GM23338 (cell line): ENCODE data around the gene NDUFAF7.

ENCODE experiments used
- CREB1 ChIP-seq: fragments of 250-450 bp; sonication (Bioruptor Pico); IDR thresholded peaks from 2 replicates; pipeline ENCODE4 v1.5.0; 2020; ENCODE audit warnings: low read depth, mild to moderate bottlenecking, moderate library complexity
- EZH2 ChIP-seq: fragments of 200-600 bp; sonication (generic); IDR thresholded peaks from one replicate; pipeline ENCODE4 v1.8.0; 2017; ENCODE audit warnings: antibody characterized with exemption, mild to moderate bottlenecking, low read depth; ENCODE audit not compliant: unreplicated experiment
- EZH2phosphoT487 ChIP-seq: fragments of 200-600 bp; sonication (generic); IDR thresholded peaks from one replicate; pipeline ENCODE4 v1.8.1; 2018; ENCODE audit warnings: antibody characterized with exemption; ENCODE audit not compliant: unreplicated experiment
- JUNB ChIP-seq: IDR thresholded peaks from one replicate; pipeline ENCODE4 v1.6.1; 2016; ENCODE audit warnings: antibody characterized with exemption; ENCODE audit not compliant: unreplicated experiment
- POLR2AphosphoS5 ChIP-seq: IDR thresholded peaks from 2 replicates; pipeline ENCODE4 v1.6.1; 2016; ENCODE audit warnings: antibody characterized with exemption, low read depth
- ZNF114 ChIP-seq: fragments of 250-450 bp; sonication (Bioruptor Pico); IDR thresholded peaks from 2 replicates; pipeline ENCODE4 v1.5.0; 2020; ENCODE audit warnings: mild to moderate bottlenecking, moderate library complexity
- TF ChIP-seq, protein P1 (sequence below), 2 experiments: fragments of 200-600 bp in 1 of 2; sonication (generic) in 1 of 2; conservative IDR thresholded peaks; 2 replicates each; pipeline versions ENCODE4 v1.5.1 to v1.6.1; 2016 to 2017; ENCODE audit warnings: antibody characterized with exemption in 2 of 2, low read depth in 2 of 2, mild to moderate bottlenecking in 2 of 2, moderate library complexity in 1 of 2
- TF ChIP-seq, protein P2 (sequence below): IDR thresholded peaks from one replicate; pipeline ENCODE4 v1.6.1; 2018; ENCODE audit warnings: antibody characterized with exemption; ENCODE audit not compliant: unreplicated experiment

DNA sequence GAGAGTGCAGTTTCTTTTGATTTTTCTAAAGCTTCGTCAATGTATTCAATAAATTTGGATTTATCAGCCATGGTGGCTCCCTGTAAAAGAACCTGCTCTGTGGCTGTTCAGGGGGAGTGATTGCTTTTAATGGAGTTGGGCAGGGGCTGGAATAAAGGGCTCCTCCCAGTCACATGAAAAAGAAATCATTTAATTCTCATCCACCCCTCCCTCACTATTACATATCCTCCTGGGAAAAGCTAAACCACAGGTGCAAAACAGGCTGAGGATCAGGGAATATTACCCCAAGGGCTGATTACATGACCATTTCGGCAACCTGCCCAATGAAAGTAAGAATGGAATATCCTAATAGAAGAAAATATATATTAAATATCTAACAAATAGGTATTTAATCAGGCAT lies 42.9 kb upstream of the NDUFAF7 start, which contains the start of gene SULT6B1:
- TF ChIP-seq, protein P1, sequence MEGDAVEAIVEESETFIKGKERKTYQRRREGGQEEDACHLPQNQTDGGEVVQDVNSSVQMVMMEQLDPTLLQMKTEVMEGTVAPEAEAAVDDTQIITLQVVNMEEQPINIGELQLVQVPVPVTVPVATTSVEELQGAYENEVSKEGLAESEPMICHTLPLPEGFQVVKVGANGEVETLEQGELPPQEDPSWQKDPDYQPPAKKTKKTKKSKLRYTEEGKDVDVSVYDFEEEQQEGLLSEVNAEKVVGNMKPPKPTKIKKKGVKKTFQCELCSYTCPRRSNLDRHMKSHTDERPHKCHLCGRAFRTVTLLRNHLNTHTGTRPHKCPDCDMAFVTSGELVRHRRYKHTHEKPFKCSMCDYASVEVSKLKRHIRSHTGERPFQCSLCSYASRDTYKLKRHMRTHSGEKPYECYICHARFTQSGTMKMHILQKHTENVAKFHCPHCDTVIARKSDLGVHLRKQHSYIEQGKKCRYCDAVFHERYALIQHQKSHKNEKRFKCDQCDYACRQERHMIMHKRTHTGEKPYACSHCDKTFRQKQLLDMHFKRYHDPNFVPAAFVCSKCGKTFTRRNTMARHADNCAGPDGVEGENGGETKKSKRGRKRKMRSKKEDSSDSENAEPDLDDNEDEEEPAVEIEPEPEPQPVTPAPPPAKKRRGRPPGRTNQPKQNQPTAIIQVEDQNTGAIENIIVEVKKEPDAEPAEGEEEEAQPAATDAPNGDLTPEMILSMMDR (conservative IDR thresholded peaks at IDR 0.05; ENCODE audit: low read depth in 2 of 2), result no peak
- TF ChIP-seq JUNB (no peak), ZNF114 (no peak), POLR2AphosphoS5 (no peak), EZH2phosphoT487 (no peak), EZH2 (no peak), CREB1 (CRISPR knock-in tag) (no peak)
- TF ChIP-seq, protein P2, sequence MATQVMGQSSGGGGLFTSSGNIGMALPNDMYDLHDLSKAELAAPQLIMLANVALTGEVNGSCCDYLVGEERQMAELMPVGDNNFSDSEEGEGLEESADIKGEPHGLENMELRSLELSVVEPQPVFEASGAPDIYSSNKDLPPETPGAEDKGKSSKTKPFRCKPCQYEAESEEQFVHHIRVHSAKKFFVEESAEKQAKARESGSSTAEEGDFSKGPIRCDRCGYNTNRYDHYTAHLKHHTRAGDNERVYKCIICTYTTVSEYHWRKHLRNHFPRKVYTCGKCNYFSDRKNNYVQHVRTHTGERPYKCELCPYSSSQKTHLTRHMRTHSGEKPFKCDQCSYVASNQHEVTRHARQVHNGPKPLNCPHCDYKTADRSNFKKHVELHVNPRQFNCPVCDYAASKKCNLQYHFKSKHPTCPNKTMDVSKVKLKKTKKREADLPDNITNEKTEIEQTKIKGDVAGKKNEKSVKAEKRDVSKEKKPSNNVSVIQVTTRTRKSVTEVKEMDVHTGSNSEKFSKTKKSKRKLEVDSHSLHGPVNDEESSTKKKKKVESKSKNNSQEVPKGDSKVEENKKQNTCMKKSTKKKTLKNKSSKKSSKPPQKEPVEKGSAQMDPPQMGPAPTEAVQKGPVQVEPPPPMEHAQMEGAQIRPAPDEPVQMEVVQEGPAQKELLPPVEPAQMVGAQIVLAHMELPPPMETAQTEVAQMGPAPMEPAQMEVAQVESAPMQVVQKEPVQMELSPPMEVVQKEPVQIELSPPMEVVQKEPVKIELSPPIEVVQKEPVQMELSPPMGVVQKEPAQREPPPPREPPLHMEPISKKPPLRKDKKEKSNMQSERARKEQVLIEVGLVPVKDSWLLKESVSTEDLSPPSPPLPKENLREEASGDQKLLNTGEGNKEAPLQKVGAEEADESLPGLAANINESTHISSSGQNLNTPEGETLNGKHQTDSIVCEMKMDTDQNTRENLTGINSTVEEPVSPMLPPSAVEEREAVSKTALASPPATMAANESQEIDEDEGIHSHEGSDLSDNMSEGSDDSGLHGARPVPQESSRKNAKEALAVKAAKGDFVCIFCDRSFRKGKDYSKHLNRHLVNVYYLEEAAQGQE, result no peak
